Umbilical cord (tissue), 2 donors: ENCODE results near the gene PACRGL. TPM values are rescaled to one million over a fixed set of nuclear protein-coding genes. Genes with fewer than 3 reads are reported as not detected.

Experiments used
- DNase-seq: peaks from one replicate; pipeline ENCODE4 v3.0.0-alpha.2; 2015; ENCODE audit warnings: low spot score
- total RNA-seq: library from RNA; depleted of rRNA; stranded (reverse); fragments of >200 nt; gene quantifications from one replicate; pipeline ENCODE4 v1.2.3, GENCODE V29; 2014; ENCODE audit warnings: low replicate concordance; ENCODE audit not compliant: insufficient read depth

PACRGL gene
- total RNA-seq = 72.5 TPM

DNA sequence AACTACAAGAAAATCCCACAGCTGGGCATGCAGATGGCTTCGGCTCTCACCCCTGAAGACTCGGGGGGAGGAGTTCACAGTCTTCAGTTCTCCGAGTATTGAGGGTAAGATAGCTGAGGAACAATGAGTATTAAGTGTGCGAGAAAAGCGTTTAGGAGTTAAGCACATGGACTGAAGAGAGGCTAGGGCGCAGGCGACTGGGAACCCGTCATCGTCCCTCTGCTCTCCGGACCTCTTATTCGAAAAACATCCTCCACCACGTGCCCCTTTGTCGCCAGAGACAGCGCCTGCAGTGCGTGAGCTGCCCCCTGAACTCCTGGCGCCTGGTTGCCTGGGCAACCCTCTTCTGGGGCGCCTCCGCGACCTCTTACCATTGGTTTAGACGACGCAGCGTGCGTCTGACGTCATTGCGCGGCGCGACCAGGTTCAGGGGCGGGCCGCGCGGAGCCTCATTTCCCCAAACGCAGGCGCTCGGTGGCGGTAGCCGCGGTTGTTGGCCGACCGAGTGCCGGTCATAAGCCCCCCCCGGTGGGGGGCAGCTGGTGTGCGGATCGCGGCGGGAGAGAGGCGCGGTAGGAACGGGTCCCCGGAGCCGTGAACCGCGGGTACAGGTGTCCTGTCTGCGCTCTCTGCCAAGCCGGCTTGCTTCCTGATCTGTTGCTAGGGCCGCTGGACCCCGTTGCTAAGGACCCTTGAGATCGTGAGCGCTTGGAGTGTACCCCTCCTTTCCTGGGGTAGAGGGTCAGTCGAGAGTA, at the start of gene PACRGL:
Gene PACRGL, plus strand, starts transcription at position 452 of the 755 bp plus-strand sequence. CDS start 4,024 bp downstream, outside the sequence.
- peak; percentile 98 for DNase-seq

DNA sequence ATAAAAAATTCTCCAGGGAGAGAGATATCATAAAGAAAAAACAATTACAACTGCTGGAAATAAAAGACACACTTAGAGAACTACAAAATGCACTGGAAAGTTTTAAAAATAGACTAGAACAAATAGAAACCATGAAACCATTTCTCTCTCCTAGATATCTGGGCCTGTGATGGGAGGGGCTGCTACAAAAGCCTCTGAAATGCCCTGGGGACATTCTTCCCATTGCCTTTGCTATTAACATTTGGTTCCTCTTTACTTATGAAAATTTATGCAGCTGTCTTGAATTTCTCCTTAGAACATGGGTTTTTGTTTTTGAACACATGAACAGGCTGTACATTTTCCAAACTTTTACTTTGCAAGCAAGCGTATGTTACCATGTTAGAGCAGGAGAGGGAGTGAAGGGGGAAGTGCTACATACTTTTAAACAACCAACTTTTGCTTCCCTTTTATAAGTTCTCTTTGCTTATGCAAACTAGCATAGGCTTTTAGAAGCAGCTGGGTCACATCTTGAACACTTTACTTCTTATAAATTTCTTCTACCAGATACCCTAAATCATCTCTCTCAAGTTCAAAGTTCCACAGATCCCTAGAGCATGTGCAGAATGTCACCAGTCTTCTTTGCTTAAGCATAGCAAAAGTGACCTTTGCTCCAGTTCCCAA, 47.9 kb upstream of the PACRGL start:
- DNase-seq = peak; percentile 34

DNA sequence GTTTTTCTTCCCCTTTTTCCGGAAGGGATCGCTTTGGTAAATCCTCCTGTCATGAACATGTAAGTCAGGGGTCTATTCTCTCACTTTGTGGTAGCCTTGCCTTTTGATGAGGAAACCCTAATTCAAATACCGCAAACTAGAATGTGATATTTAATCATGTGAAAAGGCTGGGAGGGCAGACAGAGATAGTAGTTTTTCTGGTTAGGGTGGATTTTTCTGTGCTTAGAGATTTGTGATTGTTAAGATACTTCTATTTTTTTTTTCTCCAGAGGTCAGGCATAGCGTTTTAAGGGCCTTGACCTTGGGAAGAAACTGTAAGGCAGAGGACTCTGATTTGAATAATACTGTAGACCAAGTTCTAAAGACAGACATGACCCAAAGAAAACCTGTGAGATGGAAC, 41.8 kb upstream of the PACRGL start:
- peak; percentile 43 for DNase-seq

DNA sequence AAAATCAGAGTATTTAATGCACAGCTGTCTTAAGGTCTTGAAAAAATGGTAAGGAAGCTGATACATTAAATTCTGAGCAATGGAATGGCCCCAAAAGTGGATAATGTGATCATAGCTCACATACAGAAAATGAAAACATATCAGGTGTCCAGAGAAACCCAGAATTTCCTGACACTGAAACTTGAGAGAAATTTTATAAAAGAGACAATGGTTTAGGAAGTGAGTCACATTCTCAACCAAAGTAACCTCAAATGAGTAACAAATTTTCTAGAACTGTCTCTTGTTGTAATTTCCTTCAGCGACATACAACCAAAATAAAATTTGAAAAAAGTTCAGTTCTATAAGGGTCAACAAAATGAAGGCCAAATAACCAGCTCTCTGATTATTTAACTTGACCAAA, 37.4 kb upstream of the PACRGL start:
- DNase-seq = no peak

DNA sequence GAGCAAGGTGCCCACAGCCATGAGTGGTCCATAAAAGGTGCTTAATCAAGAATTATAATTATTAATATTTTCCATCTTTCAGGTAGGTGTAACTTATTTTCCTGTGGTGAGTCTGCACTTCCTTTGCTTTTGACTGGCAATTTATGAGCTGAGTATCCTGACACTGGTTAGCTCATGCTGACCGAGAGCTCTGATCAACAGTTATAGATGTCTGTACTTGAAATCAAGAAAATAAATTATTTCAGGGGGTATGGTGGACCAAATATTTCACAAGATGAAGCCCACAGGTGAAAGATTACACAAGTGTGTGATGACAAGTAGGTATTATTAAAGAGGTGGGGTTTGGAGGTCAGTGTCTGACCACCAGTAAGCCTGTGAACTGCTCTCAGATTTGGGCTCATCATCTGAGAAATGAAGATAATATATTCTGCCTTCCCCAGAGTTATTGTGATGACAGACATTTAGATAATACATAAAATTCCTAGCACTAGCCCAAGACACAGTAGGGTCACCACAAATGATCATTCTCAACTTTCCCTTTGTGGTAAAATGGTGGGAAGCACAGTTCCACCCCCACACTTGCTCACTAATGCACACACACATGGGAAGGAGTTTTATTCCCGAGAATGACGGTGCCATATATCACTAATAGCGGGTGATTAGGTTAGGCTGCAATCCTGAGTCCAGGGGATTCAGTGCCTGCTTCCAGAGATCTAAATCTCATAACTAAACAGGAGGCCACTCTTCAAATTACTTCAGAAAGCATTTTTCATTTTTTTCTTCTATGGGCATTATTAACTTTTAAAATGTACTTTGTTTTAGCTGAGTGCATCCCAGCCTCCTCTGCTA, 34.0 kb upstream of the PACRGL start:
- no peak for DNase-seq

DNA sequence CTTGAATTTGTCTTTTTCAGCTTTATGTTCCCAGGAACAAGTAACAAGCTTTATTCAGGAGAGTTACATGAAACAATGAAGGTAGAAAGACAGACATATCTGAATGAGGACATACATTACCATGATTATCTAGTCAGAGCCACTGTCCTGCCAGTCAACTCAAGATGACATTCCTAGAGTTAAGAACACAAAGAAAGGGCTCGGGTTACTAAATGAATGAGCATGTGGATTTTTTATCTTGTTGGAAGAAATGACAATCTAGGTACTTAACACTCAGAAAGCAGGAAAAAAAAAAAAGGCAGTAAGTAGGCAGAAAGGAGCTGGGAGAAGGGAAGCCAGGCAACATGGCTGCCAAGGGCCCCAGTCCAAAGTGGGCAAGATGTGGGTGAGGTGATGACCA, 28.0 kb upstream of the PACRGL start:
- DNase-seq = no peak

DNA sequence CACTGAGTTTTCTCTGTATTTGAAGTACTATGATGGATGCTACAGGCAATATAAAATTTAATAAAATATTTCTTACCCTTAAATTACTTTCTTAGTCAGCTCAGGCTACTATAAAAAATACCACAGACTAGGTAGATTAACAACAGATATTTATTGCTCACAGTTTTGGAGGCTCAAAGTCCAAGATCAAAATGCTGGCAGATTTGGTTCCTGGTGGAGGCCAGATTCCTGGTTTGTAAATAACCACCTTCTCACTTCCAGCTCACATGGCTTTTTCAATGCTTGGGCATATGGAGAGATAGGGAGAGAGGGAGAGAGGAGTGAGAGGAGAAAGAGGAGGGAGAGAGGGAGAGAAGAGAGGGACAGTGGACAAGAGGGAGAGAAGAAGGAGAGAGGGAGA, 24.5 kb upstream of the PACRGL start:
- no peak for DNase-seq

DNA sequence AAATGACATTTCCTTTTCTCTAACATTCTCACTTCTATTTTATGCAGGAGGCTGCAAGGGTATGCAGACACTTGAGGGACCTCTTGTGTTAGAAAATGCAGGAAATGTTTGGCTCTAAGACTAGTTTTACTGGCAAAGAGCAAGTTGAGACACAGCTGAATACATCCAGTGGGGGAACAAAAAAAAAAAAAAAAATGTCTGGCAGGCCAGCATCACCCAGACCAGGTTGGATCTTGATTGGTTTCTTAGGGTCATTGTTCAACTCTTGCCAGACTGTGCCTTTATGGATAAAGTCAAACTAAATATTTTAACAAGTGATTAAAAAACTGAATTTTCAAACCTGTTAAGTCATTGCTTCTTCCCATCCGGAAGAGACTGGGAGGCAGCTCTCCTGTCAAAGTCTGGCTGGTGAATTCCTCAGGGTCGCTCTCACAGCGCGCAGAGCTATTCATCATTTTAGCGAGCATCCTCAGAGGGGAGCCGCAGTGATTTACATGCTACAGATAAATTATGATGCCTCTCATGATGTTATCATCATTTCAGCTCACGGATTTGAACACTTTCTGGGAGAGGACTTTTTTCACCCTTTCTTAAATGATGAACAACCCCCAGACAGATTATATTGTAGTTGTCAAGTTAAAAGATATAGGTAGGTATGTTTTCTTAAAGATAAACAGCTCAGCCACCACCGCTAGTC, 23.6 kb upstream of the PACRGL start:
- peak; percentile 73 for DNase-seq

DNA sequence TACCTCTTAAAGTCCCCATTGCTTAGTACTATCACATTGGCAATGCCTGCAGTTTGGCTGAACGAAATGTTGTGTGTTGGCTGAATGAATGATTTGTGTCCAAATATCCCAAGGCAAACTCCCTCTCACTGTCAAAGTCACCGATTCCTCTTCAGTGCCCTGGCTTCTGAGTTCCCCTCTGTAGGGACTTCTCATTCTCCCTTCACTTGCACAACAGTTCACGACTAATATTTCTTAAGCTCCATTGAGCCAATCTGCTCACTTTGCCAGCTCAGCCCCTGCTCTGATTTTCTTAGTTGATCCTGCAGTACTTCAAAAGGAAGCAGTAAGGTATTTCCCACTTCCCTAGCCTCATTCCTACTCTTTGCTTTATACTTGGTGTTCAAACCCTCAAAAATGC, 21.9 kb upstream of the PACRGL start:
- DNase-seq = no peak

DNA sequence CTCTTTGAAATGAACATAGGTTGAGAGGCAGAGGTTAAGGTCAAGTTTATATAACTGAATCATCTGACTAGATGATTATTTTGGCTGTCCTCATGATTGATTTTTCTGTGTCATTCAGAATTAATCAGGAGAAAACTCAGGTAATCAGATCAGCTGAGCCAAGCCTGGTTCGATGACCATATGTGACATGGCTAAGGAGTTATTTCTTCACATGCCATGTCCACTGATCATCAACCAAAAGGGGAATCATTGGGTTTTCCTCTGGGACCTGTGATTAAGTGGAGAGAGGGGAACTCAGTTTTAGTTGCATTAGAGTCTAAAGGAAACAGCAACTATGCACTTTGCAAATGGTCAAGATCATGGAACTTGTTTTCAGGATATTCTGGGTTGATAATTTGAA, 20.3 kb upstream of the PACRGL start:
- no peak for DNase-seq

DNA sequence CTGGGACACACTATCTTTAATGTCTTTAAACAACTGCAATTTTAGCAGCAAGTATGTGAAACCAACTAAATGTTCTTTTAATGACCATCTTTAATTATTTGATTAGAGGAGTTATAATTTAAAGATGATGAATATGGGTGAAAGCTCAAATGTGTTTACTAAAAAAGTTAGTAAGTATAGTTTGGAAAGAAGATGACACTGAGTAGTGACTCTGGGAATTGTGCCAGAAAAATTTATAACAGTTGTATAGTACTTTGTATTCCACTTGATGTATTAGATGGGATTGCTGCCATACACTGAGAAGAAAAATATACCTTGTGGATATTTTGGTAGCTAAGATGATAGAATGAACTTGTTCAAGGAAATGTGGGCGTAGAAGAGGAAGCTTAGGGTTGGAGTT, 19.5 kb upstream of the PACRGL start:
- DNase-seq = no peak

DNA sequence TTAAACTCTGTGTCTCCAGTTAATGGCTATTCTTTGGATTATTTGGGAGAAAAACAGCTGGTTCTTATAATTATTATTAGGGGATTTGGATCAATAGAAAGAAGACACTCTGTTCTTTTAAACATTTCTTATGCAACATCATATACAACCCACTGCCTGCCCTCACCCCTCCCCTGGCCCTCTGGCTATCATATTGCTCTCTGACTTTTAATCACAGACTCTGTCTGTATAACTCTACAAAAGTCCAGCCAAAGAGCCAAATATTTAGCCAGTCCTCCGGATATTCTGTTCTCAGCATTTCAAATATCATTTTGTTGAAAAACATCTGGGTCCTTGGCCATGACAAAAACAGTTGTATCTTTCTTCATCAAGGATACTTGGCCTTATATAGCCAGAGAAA, 19.0 kb upstream of the PACRGL start:
- DNase-seq = no peak

DNA sequence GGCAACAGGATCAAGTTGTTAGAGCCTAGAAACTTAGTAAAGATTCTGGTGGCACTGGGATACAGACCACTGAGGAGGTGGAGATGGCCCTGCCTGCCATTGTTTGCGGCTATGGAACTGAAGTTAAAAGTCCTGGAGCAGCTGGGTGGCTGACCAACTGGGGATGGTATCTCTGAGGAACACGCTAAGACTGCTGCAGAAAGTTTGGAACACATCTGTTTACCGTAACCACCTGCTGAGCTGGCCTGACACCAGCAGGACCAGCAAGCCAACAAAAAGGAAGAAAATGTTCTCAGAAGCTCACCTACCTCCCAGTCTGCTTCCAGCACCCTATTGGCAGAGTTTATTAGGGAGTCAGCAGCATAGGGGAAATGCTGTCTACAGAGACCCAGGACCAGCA, 17.4 kb upstream of the PACRGL start:
- DNase-seq = no peak

DNA sequence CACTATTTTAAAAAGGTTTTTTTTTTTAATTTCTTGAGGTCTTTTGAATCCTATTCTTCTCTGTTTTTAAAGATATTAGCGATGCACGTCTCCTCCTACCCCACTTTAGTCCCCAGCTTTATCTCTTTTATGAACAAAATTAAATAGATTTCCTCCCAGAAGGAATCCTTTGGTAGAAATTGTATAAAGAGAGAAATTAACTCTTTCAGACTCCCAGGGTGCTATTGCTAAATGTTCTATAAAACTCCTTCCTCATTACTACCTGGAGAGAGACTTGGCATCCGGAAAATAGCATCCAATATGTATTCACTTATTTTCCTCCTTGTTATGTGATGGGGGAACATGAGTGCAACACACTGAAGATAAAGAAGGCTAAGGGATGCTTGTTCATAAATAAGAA, 16.5 kb upstream of the PACRGL start:
- DNase-seq = no peak

DNA sequence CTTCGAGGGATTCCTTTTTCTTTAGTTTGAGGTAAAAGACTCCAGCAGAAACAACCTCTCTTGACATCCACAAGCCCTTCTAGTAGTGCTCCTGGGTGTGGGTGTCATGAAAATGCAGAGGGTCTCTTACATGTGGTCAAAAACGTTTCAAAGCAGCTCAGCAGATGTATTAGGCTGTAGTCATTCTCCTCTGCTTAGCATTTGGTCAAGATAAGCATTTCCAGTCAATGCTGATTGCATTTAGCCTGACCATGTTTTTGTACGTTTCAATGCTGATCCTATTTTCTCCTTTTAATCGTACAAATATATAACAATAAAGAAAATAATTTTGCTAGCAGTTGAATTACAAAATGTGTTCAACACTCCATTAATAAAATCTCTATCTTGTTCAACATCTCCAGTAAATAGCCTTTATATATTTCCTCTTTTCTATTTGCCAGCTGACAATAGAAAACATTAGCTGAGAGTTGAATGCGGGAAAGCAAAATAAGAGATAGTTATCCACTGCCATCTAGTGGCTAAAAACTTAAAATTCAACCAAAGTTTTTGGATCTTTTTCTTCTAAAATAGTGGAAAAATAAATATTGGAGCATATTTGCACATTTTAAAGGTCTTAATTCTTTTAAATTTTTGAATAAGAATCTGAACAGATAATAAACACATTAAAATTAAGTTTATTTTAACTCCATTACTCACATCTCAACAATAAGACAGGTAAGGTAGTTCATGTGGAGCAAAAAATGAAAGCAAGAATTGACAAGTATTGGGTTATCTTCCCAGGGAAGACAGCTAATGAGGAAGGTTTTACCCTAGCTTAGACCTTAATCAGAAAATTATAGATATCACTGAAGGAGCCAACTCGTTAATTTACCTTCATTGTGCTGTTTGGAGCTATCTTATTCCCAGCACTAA, 15.2 kb upstream of the PACRGL start:
- peak; percentile 59 for DNase-seq

DNA sequence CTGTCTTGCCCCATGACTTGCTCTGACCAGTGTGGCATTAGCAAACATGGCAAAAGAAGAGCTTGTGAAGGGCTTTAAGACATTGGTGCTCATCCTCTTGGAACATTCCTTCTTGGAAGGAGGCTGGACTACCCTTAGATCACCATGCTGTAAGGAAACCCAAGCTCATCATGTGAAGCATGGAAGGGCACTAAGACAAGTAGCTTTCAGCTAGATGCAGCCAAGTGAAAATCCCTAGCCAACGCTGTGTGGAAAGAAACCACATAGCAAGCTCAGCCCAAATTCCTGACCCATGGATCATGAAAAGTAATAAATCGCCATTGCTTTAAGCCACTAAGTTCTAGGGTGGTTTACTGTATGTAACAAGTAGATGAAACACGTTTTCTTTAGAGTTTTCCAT, 12.4 kb upstream of the PACRGL start:
- peak; percentile 13 for DNase-seq

DNA sequence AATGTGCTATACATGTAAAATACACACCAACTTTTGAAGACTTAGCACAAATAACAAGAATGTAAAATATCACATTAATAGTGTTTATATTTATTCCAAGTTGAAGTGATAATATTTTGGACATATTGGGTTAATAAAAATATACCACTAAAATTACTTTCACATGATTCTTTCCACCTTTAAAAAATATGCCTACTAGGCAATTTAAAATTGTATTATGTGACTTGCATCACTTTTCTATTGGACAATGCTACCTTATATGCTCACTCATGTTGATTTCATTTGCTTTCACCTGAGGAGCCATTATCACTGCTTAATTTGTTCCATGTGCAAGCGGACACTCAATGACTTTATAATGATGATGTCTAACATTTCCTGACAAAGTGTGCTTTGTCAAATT, 3.4 kb upstream of the PACRGL start:
- DNase-seq = no peak

DNA sequence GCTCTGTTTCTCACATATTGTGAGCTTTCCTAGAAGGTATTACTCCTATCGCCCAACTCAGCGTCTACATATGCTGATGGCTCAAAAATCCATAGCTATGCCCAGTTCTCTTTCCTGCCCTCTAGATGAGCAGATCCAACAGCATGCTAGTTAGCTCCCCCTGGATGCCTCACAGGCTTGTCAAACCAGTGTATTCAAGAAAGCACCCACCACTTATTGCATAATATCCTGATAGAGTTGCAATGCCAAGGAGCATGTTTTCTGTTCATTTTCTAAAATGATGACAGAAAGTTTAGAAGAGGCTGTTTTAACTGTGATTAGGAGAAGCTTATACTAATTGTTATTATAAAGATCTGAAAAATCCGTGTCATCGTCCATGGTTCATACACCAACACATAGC, 1.9 kb upstream of the PACRGL start:
- no peak for DNase-seq

DNA sequence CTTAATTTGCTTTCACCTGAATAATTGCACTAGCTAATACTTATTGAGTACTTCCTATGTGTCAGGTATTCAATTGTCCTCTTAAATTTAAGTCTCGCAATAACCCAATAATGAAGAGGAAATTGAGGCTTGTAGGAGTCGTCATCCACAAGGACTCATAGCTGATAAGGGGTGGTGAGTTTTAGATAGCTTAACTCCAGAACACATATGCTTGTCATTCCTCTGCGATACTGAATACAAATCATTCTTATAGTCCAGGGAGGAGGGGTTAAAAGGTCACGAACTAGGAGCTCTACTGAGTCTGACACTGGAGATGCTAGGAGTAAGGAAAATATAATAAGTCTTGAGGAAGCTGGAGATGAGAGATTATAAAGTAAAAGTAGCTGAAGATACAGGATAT, 1.4 kb upstream of the PACRGL start:
- no peak for DNase-seq

DNA sequence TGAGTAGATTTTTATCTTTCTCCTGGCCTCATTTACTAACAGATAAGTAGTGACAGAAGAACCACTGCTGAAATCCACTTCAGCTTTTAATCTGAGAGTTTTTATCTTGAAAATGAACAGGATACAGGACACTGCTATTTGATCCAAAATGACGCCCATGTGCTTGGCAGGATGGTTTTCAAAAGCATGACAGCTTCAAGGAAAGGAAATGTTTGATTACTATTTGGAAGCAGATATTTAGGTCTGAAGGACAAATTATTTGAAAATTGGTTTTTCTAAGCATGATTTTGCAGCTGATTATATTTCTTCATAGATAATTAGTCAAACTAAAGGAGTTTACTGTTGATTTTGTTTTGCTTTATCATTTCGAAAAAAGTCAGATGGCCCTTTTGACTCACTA, 11.1 kb downstream of the PACRGL start:
- DNase-seq = peak; percentile 36

DNA sequence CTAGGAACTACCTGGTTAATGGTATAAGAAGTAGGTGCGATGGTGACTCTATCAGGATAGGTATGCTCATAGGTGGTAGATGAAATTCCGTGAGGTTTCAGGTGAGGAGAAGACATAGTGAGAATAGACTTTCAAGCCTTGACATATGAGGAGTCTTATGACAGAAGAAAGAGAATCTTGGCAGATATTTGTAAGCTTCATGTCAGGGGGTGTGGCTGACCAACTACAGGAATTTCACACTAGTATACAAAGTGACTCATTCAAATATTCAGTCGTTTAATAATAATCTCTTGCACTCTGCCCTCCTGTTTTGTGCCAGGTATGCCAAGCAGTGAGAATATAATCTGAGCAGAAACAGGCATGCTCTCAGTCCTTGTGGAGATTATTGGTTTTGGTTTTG, 22.8 kb downstream of the PACRGL start:
- DNase-seq = no peak
